ENCODE measurements around the gene CHRDL1.
A peak's percentile ranks its signal among the peaks of the same experiment; 100 is the strongest.
"Not testable (repeated sequence)": the region's sequence is repeated elsewhere in the genome, so short reads cannot be mapped to it uniquely, and the experiment has no call there.

The CHRDL1 gene

GRCh38 chrX:110795645-110796406 is at the start of gene CHRDL1:
CHRDL1 (minus strand) TSS chrX:110795817; CDS start chrX:110792181, 3,636 bp downstream.
- peak; percentile 61 for DNase-seq (ENCODE audit: low spot score)

GRCh38 chrX:110836982-110837381 is 41.4 kb upstream of the CHRDL1 start:
- peak; percentile 29 for DNase-seq (ENCODE audit: low spot score)

GRCh38 chrX:110836451-110836850 is 40.8 kb upstream of the CHRDL1 start:
- DNase-seq (ENCODE audit: low spot score): no peak

GRCh38 chrX:110836001-110836400 is 40.4 kb upstream of the CHRDL1 start:
- no peak for DNase-seq (ENCODE audit: low spot score)

- no peak for DNase-seq (ENCODE audit: low spot score)
These were observed 30.4 kb upstream of the CHRDL1 start for GRCh38 chrX:110825972-110826371.

GRCh38 chrX:110816543-110816942 is 20.9 kb upstream of the CHRDL1 start:
- DNase-seq (ENCODE audit: low spot score): not testable (repeated sequence)

- no peak for DNase-seq (ENCODE audit: low spot score)
These were observed 10.5 kb upstream of the CHRDL1 start for GRCh38 chrX:110806145-110806544.

GRCh38 chrX:110805303-110805702 is 9.7 kb upstream of the CHRDL1 start:
- no peak for DNase-seq (ENCODE audit: low spot score)

- DNase-seq (ENCODE audit: low spot score): no peak
These were observed 8.8 kb upstream of the CHRDL1 start for GRCh38 chrX:110804446-110804845.

GRCh38 chrX:110803506-110803905 is 7.9 kb upstream of the CHRDL1 start:
- no peak for DNase-seq (ENCODE audit: low spot score)

GRCh38 chrX:110796407-110796697 is 735 bp upstream of the CHRDL1 start:
- DNase-seq (ENCODE audit: low spot score): no peak

- no peak for DNase-seq (ENCODE audit: low spot score)
These were observed 1.0 kb downstream of the CHRDL1 start for GRCh38 chrX:110794601-110795000.

GRCh38 chrX:110791071-110791470 is 4.5 kb downstream of the CHRDL1 start:
- no peak for DNase-seq (ENCODE audit: low spot score)

GRCh38 chrX:110786486-110786885 is 9.1 kb downstream of the CHRDL1 start:
- no peak for DNase-seq (ENCODE audit: low spot score)

- no peak for DNase-seq (ENCODE audit: low spot score)
These were observed 35.8 kb downstream of the CHRDL1 start for GRCh38 chrX:110759785-110760184.

GRCh38 chrX:110758781-110759422 is 36.7 kb downstream of the CHRDL1 start:
- no peak for DNase-seq (ENCODE audit: low spot score)

- DNase-seq (ENCODE audit: low spot score): no peak
These were observed 40.0 kb downstream of the CHRDL1 start for GRCh38 chrX:110755611-110756010.

GRCh38 chrX:110755061-110755460 is 40.6 kb downstream of the CHRDL1 start:
- no peak for DNase-seq (ENCODE audit: low spot score)

- no peak for DNase-seq (ENCODE audit: low spot score)
These were observed 45.0 kb downstream of the CHRDL1 start for GRCh38 chrX:110750526-110751189.

- no peak for DNase-seq (ENCODE audit: low spot score)
These were observed 47.3 kb downstream of the CHRDL1 start for GRCh38 chrX:110748256-110748806.

- no peak for DNase-seq (ENCODE audit: low spot score)
These were observed 49.6 kb downstream of the CHRDL1 start for GRCh38 chrX:110746014-110746413.

- DNase-seq (ENCODE audit: low spot score): no peak
These were observed 50.3 kb downstream of the CHRDL1 start for GRCh38 chrX:110745288-110745687.
